ENCODE results near the gene AMIGO3.
"Not testable (repeated sequence)": the region's sequence is repeated elsewhere in the genome, so short reads cannot be mapped to it uniquely, and the experiment has no call there.

The AMIGO3 gene

GRCh38 chr3:49719214-49719884, at the start of gene AMIGO3:
Gene AMIGO3, minus strand, starts transcription at chr3:49719684. Its CDS starts 219 bp downstream, at chr3:49719465.
- DNase-seq, result peak; percentile 80

- DNase-seq, result no peak
These were observed 44.5 kb upstream of the AMIGO3 start for GRCh38 chr3:49763981-49764380.

DNA sequence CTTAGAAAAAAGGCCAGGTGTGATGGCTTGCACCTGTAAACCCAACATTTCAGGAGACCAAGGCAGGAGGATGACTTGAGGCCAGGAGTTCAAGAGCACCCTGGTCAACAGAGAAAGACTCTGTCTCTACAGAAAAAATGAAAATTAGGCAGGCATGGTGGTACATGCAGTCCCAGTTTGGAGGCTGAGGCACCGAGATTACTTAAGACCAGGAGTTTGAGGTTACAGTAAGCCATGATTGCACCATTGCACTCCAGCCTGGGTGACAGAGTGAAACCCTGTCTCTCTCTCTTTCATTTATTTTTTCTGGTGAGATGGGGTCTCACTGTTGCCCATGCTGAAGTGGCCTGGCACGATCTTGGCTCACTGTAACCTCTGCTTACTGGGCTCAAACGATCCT, 42.2 kb upstream of the AMIGO3 start:
- DNase-seq, result no peak

- no peak for DNase-seq
These were observed 39.7 kb upstream of the AMIGO3 start for GRCh38 chr3:49759226-49759625.

DNA sequence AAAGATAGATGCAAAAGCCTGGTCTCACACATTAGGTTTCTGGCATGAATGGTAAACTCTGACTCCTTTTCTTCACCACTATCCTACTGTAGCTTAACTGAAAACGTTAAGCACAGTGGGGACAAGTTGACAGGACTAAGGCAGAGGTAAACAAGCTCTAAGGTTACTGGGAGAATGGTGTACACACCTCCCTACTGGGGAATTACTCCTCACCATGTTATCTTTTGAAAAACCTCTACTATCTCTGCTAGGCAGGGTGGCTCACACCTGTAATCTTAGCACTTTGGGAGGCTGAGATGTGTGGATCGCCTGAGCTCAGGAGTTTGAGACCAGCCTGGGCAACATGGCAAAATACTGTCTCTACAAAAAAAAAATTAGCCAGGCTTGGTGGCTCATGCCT, 37.7 kb upstream of the AMIGO3 start:
- no peak for DNase-seq

DNA sequence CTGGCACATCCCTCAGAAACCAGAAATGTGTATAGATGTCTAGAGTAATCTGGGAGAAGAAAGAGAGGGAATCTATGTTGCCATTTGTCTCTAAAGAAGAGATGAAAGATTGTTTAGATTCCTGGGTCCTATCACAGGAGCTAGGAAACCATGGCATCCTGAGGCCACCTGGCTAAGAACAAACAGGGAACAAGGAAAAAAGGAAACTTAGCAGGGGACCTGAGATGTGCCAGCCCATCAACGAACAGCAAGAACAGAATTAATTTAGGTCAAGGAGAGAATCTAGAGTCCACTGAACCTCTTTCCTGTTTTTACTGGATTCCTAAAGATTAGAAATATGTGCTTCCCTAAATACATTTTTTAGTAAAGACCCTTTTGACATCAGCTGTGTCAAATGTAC, 36.6 kb upstream of the AMIGO3 start:
- no peak for DNase-seq

GRCh38 chr3:49754536-49754935, 35.1 kb upstream of the AMIGO3 start:
- no peak for DNase-seq

DNA sequence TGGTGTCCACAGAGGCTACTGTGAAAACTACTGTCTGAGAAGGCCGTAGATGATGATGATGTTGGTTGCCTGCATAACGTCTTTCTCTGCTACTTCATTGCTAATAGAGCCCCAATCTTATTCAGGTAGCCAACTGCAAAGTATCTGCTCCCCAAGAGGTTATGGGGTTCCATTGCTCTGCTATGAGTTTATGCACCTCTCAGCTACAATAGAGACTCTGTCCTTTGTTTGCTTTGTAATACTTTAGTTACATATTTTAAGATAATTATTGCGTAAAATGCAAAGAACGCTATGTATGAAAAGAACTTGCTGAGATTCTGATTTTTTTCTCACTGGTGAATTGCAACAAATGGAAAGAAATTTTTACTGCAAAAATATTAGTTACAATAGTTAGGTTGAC, 32.0 kb upstream of the AMIGO3 start:
- no peak for DNase-seq

GRCh38 chr3:49750056-49750455, 30.6 kb upstream of the AMIGO3 start:
- no peak for DNase-seq

DNA sequence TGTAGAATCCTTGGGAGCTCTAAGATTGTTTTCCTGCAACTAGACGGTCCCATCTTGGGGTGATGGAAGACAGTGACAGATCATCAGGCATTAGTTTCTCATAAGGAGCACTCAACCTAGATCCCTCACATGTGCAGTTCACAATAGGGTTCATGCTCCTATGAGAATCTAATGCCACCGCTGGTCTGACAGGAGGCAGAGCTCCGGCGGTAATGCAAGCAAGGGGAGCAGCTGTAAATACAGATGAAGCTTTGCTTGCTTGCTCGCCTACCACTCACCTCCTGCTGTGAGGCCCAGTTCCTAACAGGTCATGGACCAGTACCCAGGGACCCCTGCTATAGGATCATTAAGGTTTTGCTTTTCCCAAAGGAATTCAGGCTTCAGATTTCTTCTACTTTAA, 29.4 kb upstream of the AMIGO3 start:
- not testable (repeated sequence) for DNase-seq

DNA sequence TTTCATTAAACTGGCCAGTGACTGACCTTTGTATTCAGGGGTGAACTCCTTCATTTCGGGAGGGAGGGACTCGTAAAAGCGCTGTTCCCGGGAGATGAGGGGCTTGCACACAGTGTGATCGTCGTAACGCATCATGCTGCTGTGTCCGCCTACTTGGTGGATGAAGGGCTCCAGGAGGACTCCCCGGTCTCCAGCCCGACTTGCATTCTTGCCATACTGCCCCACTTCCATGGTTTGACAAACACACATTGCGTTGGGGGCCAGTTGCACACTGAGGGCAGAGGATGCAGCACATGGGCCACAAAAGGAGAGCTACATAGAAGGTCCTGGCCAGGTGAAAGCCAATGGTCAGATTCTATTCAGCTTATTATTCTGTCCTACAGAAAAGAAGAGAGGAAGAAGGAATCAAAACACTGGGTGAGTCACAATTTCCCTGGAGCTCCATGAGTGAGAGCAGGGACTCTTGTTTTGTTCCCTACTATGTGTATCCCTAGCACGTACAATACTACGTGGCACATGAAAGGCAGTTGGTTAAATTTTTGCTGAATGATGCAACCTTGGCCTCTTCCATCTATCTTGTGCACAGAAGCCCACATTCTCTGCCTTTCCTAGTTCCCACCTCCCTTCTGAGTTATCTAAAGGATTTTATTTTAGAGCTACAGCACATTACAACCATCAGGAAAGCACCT, 28.5 kb upstream of the AMIGO3 start:
- DNase-seq, result no peak

DNA sequence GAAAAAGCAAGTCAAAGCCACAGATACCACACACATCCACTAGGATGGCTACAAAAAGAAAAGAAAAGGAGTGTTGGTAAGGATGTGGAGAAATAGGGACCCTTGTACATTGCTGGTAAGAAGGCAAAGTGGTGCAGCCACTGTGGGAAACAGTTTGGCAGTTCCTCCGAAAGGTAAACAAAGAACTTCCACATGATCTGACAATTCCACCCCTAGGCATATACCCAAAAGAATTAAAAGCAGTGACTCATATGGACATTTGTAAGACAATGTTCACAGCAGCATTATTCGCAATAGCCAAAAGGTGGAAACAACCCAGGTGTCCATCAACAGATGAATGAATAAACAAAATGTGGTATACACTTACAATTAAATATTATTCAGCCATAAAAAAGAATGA, 26.5 kb upstream of the AMIGO3 start:
- DNase-seq, result no peak

DNA sequence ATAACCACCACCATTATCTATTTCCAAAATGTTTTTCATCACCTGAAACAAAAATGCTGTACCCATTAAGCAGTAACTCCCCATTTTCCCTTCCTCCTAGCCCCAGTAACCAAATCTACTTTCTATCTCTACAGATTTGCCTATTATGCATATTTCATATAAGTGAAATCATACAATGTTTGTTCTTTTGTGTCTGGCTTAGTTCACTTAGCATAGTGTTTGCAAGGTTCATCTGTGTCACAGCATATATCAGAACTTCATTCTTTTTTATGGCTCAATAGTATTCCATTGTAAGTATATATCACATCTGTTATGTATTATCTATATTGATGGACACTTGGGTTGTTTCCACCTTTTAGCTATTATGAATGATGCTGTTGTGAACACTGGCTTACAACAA, 20.9 kb upstream of the AMIGO3 start:
- DNase-seq, result no peak

DNA sequence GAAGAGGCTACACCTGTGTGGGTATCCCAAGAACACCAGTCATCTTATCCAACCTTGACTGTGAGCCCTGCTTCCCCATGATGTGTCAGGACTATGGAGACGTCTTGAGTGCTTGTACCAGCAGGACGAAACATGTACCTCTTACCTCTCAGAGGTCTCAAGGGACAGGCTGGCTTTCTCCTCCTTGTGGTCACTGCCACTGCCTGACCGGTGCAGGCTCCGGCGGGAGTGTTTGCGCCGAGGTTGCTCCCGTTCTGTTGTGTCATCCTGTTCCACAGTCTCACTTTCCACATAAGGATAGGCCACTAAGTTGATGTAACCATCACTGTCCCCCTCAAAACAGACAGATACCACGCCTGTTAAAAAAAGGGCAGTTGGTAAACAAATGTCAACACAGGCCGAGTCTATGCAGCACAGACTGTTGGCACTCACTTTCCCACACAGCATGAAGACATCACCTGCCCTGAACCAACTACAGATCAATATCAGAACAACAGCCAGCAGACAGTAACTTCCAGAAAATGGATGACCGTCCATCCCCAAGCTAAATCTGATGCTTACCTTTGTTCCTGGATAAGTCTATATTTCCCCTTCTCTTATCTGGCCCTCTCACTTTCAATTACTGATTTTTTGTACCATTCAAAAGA, 18.7 kb upstream of the AMIGO3 start:
- no peak for DNase-seq

- no peak for DNase-seq
These were observed 15.3 kb upstream of the AMIGO3 start for GRCh38 chr3:49734752-49735151.

GRCh38 chr3:49733551-49733950, 14.1 kb upstream of the AMIGO3 start:
- no peak for DNase-seq

GRCh38 chr3:49732597-49732996, 13.1 kb upstream of the AMIGO3 start:
- DNase-seq, result no peak

DNA sequence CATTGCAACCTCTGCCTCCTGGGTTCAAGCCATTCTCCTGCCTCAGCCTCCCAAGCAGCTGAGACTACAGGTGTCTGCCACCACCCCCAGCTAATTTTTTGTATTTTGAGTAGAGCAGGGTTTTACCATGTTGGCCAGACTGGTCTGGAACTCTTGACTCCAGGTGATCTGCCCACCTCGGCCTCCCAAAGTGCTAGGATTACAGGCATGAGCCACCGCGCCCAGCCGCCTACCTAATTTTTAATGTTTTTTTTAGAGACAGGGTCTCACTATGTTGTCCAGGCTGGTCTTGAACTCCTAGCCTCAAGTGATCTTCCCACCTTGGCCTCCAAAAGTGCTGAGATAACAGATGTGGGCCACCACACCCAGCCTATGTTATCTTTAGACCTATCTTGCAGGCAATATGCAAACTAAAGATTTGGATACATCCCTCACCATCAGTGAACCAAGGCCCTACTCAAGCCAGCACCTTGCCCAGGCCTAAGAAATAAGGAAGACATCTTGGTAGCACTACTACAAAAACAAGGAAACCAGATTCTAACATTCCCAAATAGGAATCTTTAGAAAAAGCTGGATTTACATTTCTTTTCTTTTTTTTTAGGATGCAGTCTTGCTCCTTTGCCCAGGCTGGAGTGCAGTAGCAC, 10.6 kb upstream of the AMIGO3 start:
- DNase-seq, result no peak

DNA sequence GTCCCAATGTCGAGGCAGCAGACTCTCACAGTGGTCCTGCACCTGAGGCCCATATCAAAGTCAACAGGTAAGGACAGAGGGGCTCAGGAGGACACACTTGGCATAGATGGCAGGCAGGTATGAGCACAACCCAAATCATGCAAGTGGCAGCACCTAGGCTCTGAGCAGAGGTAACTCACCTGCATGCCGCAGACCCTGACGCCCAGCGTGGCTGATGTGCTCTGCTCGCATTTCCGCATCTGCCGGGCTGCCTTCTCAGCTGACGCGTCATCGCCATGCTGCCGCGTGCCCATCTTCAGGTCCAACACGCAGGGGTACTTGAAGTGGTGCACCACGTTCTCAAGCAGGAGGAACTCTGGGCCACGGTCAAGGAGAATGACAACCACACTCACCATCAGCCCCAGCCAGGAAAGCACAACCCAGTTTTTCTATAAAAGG, 8.5 kb upstream of the AMIGO3 start:
- DNase-seq, result no peak

- no peak for DNase-seq
These were observed 7.9 kb upstream of the AMIGO3 start for GRCh38 chr3:49727154-49727923.

GRCh38 chr3:49725906-49726681, 6.6 kb upstream of the AMIGO3 start:
- DNase-seq, result no peak

GRCh38 chr3:49724586-49724985, 5.1 kb upstream of the AMIGO3 start:
- no peak for DNase-seq
